IMR-90 (cell line): ENCODE results near the gene PTPN7. TPM values are rescaled to one million over a fixed set of nuclear protein-coding genes. Genes with fewer than 3 reads are reported as not detected.

Experiments
- ATAC-seq: fragments of 200-7000 bp; cut with Tn5 transposase; 2 replicates; pipeline ENCODE4 v1.9.1; 2020; ENCODE audit warnings: low read depth, mild to moderate bottlenecking, moderate library complexity
- BruUV-seq: library from RNA; stranded (reverse); fragments of 400-500 nt; replicated peaks from 2 replicates; lab custom pipeline; 2021; lab: Mats Ljungman, UMichigan
- CTCF ChIA-PET: fragments of 300-600 bp; formaldehyde crosslinking; extraction: SDS; loops from one replicate; lab custom pipeline; 2021; ENCODE audit warnings: antibody characterized with exemption; lab: Yijun Ruan, JAX
- POLR2A ChIA-PET: fragments of 300-600 bp; sonication (Branson Sonifier 250); formaldehyde crosslinking; loops from one replicate; lab custom pipeline; 2022; ENCODE audit warnings: antibody characterized with exemption; ENCODE audit not compliant: unreplicated experiment; lab: Charles Lee
- DNase-seq: peaks from one replicate; pipeline ENCODE4 v3.0.0; 2013
- H2AFZ ChIP-seq: replicated peaks from 2 replicates; pipeline ENCODE3; 2013; ENCODE audit warnings: low read length, mild to moderate bottlenecking; ENCODE audit not compliant: poor library complexity
- H2AK5ac ChIP-seq: 2 replicates; pipeline ENCODE4 v1.6.1; 2013; ENCODE audit warnings: low read depth, low read length, inconsistent platforms
- H2AK9ac ChIP-seq: replicated peaks from 2 replicates; pipeline ENCODE3; 2013; ENCODE audit warnings: mild to moderate bottlenecking, low read depth, low read length, moderate library complexity; ENCODE audit not compliant: poor library complexity
- H2BK120ac ChIP-seq: 2 replicates; pipeline ENCODE4 v1.6.1; 2013; ENCODE audit warnings: low read depth, low read length, inconsistent platforms
- H2BK15ac ChIP-seq: 3 replicates; pipeline ENCODE4 v1.6.1; 2013; ENCODE audit warnings: low read depth, low read length, inconsistent platforms
- H2BK20ac ChIP-seq: 2 replicates; pipeline ENCODE4 v1.6.1; 2013; ENCODE audit warnings: low read depth, mild to moderate bottlenecking, inconsistent platforms, low read length, moderate library complexity
- H2BK5ac ChIP-seq: 2 replicates; pipeline ENCODE4 v1.6.1; 2013; ENCODE audit warnings: mild to moderate bottlenecking, low read depth, low read length, inconsistent platforms; ENCODE audit not compliant: poor library complexity, severe bottlenecking
- H3K14ac ChIP-seq: replicated peaks from 2 replicates; pipeline ENCODE4 v1.6.1; 2013; ENCODE audit warnings: low read depth, low read length, inconsistent platforms
- H3K18ac ChIP-seq: 2 replicates; pipeline ENCODE4 v1.6.1; 2013; ENCODE audit warnings: low read depth, low read length, control low read depth
- H3K23ac ChIP-seq: 2 replicates; pipeline ENCODE4 v1.6.1; 2013; ENCODE audit warnings: low read depth, low read length, inconsistent platforms
- H3K27ac ChIP-seq: 2 replicates; pipeline ENCODE4 v1.5.1; 2013; ENCODE audit warnings: mild to moderate bottlenecking, control low read depth, low read length; ENCODE audit not compliant: insufficient read depth
- H3K27me3 ChIP-seq: 2 replicates; pipeline ENCODE4 v1.6.1; 2013; ENCODE audit warnings: low read length; ENCODE audit not compliant: control insufficient read depth, insufficient read depth
- H3K36me3 ChIP-seq: 2 replicates; pipeline ENCODE4 v1.6.1; 2013; ENCODE audit warnings: low read length, mixed read lengths; ENCODE audit not compliant: control insufficient read depth, insufficient read depth
- H3K4ac ChIP-seq: 2 replicates; pipeline ENCODE4 v1.6.1; 2013; ENCODE audit warnings: low read depth, low read length, inconsistent platforms
- H3K4me1 ChIP-seq: 2 replicates; pipeline ENCODE4 v1.6.1; 2013; ENCODE audit warnings: low read length, mixed read lengths; ENCODE audit not compliant: control insufficient read depth, insufficient read depth
- H3K4me2 ChIP-seq: 2 replicates; pipeline ENCODE4 v1.6.1; 2013; ENCODE audit warnings: low read depth, mild to moderate bottlenecking, control low read depth, low read length, moderate library complexity
- H3K4me3 ChIP-seq: 2 replicates; pipeline ENCODE4 v1.5.1; 2013; ENCODE audit warnings: low read depth, mild to moderate bottlenecking, control low read depth, low read length, moderate library complexity; ENCODE audit not compliant: insufficient read depth
- H3K56ac ChIP-seq: 2 replicates; pipeline ENCODE4 v1.6.1; 2013; ENCODE audit warnings: low read length, inconsistent platforms; ENCODE audit not compliant: insufficient read depth; ENCODE audit errors: extremely low read depth
- H3K79me1 ChIP-seq, 2 experiments: 2 replicates each; pipeline ENCODE4 v1.6.1; 2013; ENCODE audit warnings: low read length in 2 of 2, inconsistent platforms in 1 of 2, low read depth in 1 of 2
- H3K9ac ChIP-seq: 2 replicates; pipeline ENCODE4 v1.6.1; 2013; ENCODE audit warnings: low read depth, low read length, control low read depth
- H3K9me1 ChIP-seq: 2 replicates; pipeline ENCODE4 v1.6.1; 2013; ENCODE audit warnings: low read length, inconsistent platforms; ENCODE audit not compliant: insufficient read depth
- H3K9me3 ChIP-seq: 2 replicates; pipeline ENCODE4 v1.6.1; 2013; ENCODE audit warnings: low read length; ENCODE audit not compliant: control insufficient read depth, insufficient read depth
- H4K20me1 ChIP-seq: 2 replicates; pipeline ENCODE4 v1.6.1; 2013; ENCODE audit warnings: low read length, inconsistent platforms; ENCODE audit not compliant: insufficient read depth
- H4K5ac ChIP-seq: 2 replicates; pipeline ENCODE4 v1.6.1; 2013; ENCODE audit warnings: mild to moderate bottlenecking, low read depth, low read length, control low read depth
- H4K8ac ChIP-seq, 2 experiments: 2 replicates each; pipeline ENCODE4 v1.6.1; 2013; ENCODE audit warnings: low read depth in 2 of 2, low read length in 2 of 2, control low read depth in 1 of 2, inconsistent platforms in 1 of 2
- H4K91ac ChIP-seq: 2 replicates; pipeline ENCODE4 v1.6.1; 2013; ENCODE audit warnings: low read depth, low read length, inconsistent platforms; ENCODE audit not compliant: insufficient read depth
- BHLHE40 ChIP-seq: fragments of 150-350 bp; IDR thresholded peaks from 2 replicates; pipeline ENCODE4 v1.6.1; 2016; ENCODE audit warnings: mild to moderate bottlenecking, low read depth, low read length
- WGBS, 2 experiments: methylation state at CpG; one replicate each; pipeline versions ENCODE4 v1.1.5 to v1.1.7; 2013; ENCODE audit warnings: missing lambda C conversion rate in 2 of 2; ENCODE audit not compliant: insufficient read length in 1 of 2; ENCODE audit errors: extremely low coverage in 2 of 2; 5-methylcytosine and 5-hydroxymethylcytosine counted together
- dilution Hi-C: fragments of 300-500 bp; cut with HindIII; formaldehyde crosslinking; loops from one replicate; pipeline ENCODE4 v1.14.3; 2018; ENCODE audit warnings: low sequenced_read_pairs; ENCODE audit not compliant: unreplicated experiment
- in situ Hi-C: fragments of 300-500 bp; cut with MboI; formaldehyde crosslinking; loops from 3 replicates; pipeline ENCODE4 v1.14.3; 2019; ENCODE audit warnings: low sequenced_read_pairs, inconsistent platforms, mixed read lengths
- intact Hi-C: fragments of 100-400 bp; cut with micrococcal nuclease; formaldehyde crosslinking; loops from 2 replicates; pipeline ENCODE4 v1.10.0; 2022
- polyA plus RNA-seq, 3 experiments: library from polyadenylated mRNA; depleted of rRNA; stranded (reverse); fragments of >200 nt; gene quantifications; 2 replicates each; pipeline ENCODE4 v1.2.3, GENCODE V29; 2012; ENCODE audit warnings: low replicate concordance in 1 of 3
- total RNA-seq: library from RNA; depleted of rRNA; stranded (reverse); fragments of >200 nt; gene quantifications from 2 replicates; pipeline ENCODE4 v1.2.3, GENCODE V29; 2012

PTPN7 gene
- total and polyA plus RNA-seq, 2 of the 4 experiments (the other 2 are of a cell fraction) = 0.05 TPM; not detected in 1

DNA sequence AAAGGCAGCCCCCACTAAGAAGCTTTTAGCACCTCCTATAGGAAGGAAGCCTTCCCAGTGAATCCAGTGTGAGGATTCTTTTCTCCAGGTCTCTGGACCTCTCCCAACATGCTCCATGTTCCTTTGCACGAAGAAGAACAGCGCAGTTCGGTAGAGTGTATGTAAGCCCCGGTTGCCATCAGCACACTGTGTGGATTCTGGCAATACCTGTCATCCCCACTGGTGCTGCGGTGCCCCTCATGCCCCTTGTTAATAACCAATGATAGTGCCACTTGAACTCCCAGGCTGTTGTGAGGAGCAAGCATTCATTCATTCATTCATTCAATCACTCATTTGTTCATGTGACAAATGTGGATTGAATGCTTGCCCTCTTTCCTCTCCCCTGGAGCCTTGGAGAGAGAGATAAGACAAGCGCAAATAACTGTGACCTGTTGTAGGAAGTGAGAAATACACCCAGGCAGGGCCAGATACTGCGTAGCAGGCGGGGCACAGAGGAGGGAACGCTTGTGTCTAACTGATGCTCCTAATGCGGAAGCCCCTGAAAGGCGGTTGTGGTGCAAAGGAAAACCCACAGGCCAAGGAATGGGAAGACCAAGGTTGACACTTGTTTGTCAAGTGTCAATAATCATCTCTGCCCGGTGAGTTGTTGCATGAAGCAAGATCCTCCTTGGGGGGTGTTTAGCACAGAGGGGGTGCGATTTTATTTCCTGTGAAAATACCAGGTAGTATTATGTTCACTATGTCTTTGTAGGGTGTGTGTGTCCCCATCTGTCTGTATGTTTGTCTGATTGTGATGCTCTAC is 43.0 kb upstream of the PTPN7 start:
- no peaks in the 10 kb centered on the region for H4K20me1 ChIP-seq
- in situ Hi-C loops (loop anchor here (5.0 kb wide), 1 partner anchor 109 kb away; no protein-coding TSS in a partner anchor), dilution Hi-C loops (no loop called here), intact Hi-C loops (no loop called here)
- BruUV-seq = no TSS peak
- TF ChIP-seq BHLHE40 = no peak
- no peaks in the 10 kb centered on the region for H3K36me3 ChIP-seq
- no peaks in the 10 kb centered on the region for H3K9me1 ChIP-seq
- no peaks in the 10 kb centered on the region for H3K79me1 ChIP-seq
- H4K8ac ChIP-seq = no peak overlapping the region
- CTCF ChIA-PET = no interaction called here
- no peak overlapping the region for H3K4me3 ChIP-seq
- H3K27ac ChIP-seq = no peak overlapping the region
- POLR2A ChIA-PET = no interaction called here
- H3K56ac ChIP-seq = no peak overlapping the region
- H3K4me2 ChIP-seq = no peak overlapping the region
- no peak for DNase-seq
- no peak overlapping the region for H2AK9ac ChIP-seq
- H2BK120ac ChIP-seq = no peak overlapping the region
- H2BK20ac ChIP-seq = no peak overlapping the region
- no peak overlapping the region for H3K9ac ChIP-seq
- H3K23ac ChIP-seq = no peak overlapping the region
- no peak overlapping the region for H4K91ac ChIP-seq
- WGBS, 2 experiments = 87% methylated on average over 9 of the region's 13 CpGs; no CpG with 5 or more reads in 1 of the 2 experiments
- no peak overlapping the region for H3K4ac ChIP-seq
- no peak overlapping the region for H2BK15ac ChIP-seq
- H4K5ac ChIP-seq = no peak overlapping the region
- H3K18ac ChIP-seq = no peak overlapping the region
- H2AK5ac ChIP-seq = no peak overlapping the region
- H2BK5ac ChIP-seq = no peak overlapping the region
- H3K4me1 ChIP-seq = no peaks in the 10 kb centered on the region
- no peak for ATAC-seq
- H3K14ac ChIP-seq = no peak overlapping the region
- H3K9me3 ChIP-seq = no peaks in the 10 kb centered on the region; the same call in 1 of the 2 replicates
- peaks cover 48% of the 10 kb centered on the region for H3K27me3 ChIP-seq
- H2AFZ ChIP-seq = no peak overlapping the region
